RWPE1 (cell line): ENCODE results near the gene FOXN1.

Experiments used
- CTCF ChIA-PET: fragments of 350-600 bp; sonication (Branson Sonifier 250); formaldehyde crosslinking; extraction: SDS; loops from one replicate; lab custom pipeline; 2021; lab: Yijun Ruan, JAX
- POLR2A ChIA-PET: fragments of 400-600 bp; formaldehyde crosslinking; extraction: SDS; loops from one replicate; lab custom pipeline; 2020; ENCODE audit warnings: antibody characterized with exemption; ENCODE audit not compliant: low non-redundant PET; lab: Yijun Ruan, JAX
- DNase-seq: peaks from one replicate; pipeline ENCODE4 v3.0.0; 2012; ENCODE audit warnings: low spot score
- H3K27ac ChIP-seq: fragments of 450-650 bp; 2 replicates; pipeline ENCODE4 v1.5.1; 2017
- CTCF ChIP-seq: fragments of 450-650 bp; conservative IDR thresholded peaks from 2 replicates; pipeline ENCODE4 v1.5.1; 2017; ENCODE audit warnings: low read depth, mild to moderate bottlenecking

Gene FOXN1

DNA sequence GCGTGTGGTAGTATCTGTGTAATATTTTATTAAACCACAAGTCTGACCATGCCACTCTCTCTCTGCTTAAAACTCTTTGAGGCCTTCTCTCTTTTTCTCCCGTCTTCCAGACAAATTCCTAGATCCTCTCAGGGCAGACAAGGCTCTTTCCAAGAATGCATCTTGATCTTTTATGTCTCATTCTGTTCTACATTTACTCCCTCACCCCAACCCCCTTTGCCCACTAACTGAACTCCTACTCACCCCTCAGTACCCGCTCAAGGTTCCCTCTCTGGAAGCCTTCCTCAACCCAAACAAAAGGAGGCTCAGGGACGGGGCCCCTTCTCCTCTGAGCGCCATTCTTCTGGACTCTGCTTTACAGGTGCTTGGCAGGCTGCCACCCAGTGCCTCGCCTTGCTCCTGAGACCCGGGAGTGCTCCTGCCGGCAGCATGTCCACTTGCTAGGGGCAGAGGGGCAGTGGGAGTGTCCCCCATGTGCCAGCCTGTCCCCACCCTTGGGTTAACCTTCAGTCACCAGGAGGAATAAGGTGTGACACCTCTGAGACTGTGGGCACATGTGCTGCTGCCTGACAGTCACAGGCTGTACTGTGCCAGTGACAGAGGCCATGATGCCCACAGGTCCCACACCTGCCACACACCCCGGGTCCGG, 23.5 kb upstream of the FOXN1 start:
- no peak for TF ChIP-seq CTCF
- H3K27ac ChIP-seq, result no peak overlapping the region
- CTCF ChIA-PET, result no interaction called here
- no peak for DNase-seq
- POLR2A ChIA-PET, result no interaction called here

DNA sequence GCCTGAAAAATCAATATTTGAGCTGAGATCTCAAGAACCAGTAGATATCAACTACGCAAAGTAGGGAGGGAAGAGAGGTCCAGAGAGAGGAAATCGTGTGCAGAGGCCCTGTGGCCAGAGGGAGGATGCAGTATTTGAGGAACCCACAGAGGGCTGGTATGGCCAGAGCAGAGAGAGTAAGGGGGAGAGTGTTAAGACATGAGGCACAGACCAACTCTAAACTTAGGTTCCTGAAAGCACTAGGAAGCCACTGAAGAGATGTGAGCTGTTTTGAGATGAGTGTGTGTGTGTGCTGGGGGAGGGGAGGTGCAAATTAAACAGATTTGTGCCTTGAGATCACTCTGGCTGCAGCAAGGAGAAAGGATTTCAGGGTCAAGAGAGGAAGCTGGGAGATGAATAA, 21.9 kb upstream of the FOXN1 start:
- no peak for TF ChIP-seq CTCF

GRCh38 chr17:28485049-28485448, 21.1 kb upstream of the FOXN1 start:
- POLR2A ChIA-PET, result no interaction called here
- no peak overlapping the region for H3K27ac ChIP-seq
- DNase-seq, result no peak
- CTCF ChIA-PET, result interaction anchor here (0.6 kb wide), 1 partner anchor 39 kb away, joined by 4 read pairs; no protein-coding TSS in a partner anchor
- no peak for TF ChIP-seq CTCF

More for the DNA sequence above, 21.9 kb upstream of the FOXN1 start:
- POLR2A ChIA-PET, result no interaction called here
- no peak overlapping the region for H3K27ac ChIP-seq
- DNase-seq, result no peak
- CTCF ChIA-PET, result interaction anchor here (0.6 kb wide), 2 partner anchors 39 to 97 kb away, joined by 4 to 5 read pairs; no protein-coding TSS in a partner anchor

- ChIA-PET CTCF (interaction anchor here (0.6 to 1.2 kb wide), 2 partner anchors 18 to 53 kb away, joined by 3 read pairs; partner anchors contain the start of gene FOXN1), POLR2A (no interaction called here)
- no peak for DNase-seq
- no peak overlapping the region for H3K27ac ChIP-seq
- TF ChIP-seq CTCF, result no peak
These were observed 18.1 kb upstream of the FOXN1 start for GRCh38 chr17:28487881-28488532.

- CTCF ChIA-PET, result no interaction called here
- H3K27ac ChIP-seq, result no peak overlapping the region
These were observed 17.4 kb upstream of the FOXN1 start for GRCh38 chr17:28488533-28489276.

More at GRCh38 chr17:28488533-28489276, 17.4 kb upstream of the FOXN1 start:
- no peak for DNase-seq
- POLR2A ChIA-PET, result no interaction called here
- no peak for TF ChIP-seq CTCF
